ENCODE results near the gene DTYMK. TPM values are rescaled to one million over a fixed set of nuclear protein-coding genes. Genes with fewer than 3 reads are reported as not detected.

The DTYMK gene
- total and polyA plus RNA-seq, 10 of the 15 experiments (the other 5 are each of a cell fraction or from before 2014, with no cell fraction given): 7.0 to 220 (median 59.3) TPM

GRCh38 chr2:241708879-241709278 lies 22.3 kb upstream of the DTYMK start:
- DNase-seq (ENCODE audit: low read depth, low spot score) (no peak), ATAC-seq (no peak), FAIRE-seq (no peak)
- Histone ChIP-seq H3K79me2 (ENCODE audit: control insufficient read depth, insufficient read depth, low read length) (no peaks in the 10 kb centered on the region; the same call in none of the 2 replicates), H3K4me2 (ENCODE audit: control insufficient read depth, insufficient read depth) (no peak overlapping the region), H4K20me1 (ENCODE audit: control insufficient read depth, insufficient read depth) (no peaks in the 10 kb centered on the region), H3K9me3 (replicated peaks; ENCODE audit: control insufficient read depth, insufficient read depth, low read length) (peaks cover 4% of the 10 kb centered on the region; the same call in 1 of the 3 replicates), H3K4me3 (no peak overlapping the region), H3K36me3 (ENCODE audit: control insufficient read depth in 2 of 2, insufficient read depth in 2 of 2, low read length in 1 of 2) (peaks cover 11% of the 10 kb centered on the region in 2 experiments; a peak in 3 of 4 replicates), H3K9ac (ENCODE audit: control insufficient read depth, insufficient read depth, low read length) (no peak overlapping the region), H3K27ac (ENCODE audit: control insufficient read depth, insufficient read depth) (no peak overlapping the region), H3K27me3 (replicated peaks in 1 of 2; ENCODE audit: control insufficient read depth in 2 of 2, insufficient read depth in 2 of 2, low read length in 1 of 2) (no peaks in the 10 kb centered on the region), H3K4me1 (ENCODE audit: control insufficient read depth, insufficient read depth, low read length) (no peaks in the 10 kb centered on the region), H2AFZ (ENCODE audit: control insufficient read depth, low read depth, low read length) (no peak overlapping the region)
- WGBS (ENCODE audit: insufficient coverage, insufficient replicate concordance, low lambda C conversion rate, missing lambda C conversion rate): 91% methylated on average over 10 of the region's 10 CpGs
- intact Hi-C loops (cut with micrococcal nuclease; ENCODE audit: unreplicated experiment) (no loop called here), in situ Hi-C loops (cut with MboI) (no loop called here)
- TF ChIP-seq CREM (IDR thresholded peaks at IDR 0.05; ENCODE audit: low read depth) (no peak), ZBTB33 (IDR thresholded peaks at IDR 0.05) (no peak), EGR1 (IDR thresholded peaks at IDR 0.05; ENCODE audit: borderline replicate concordance in 1 of 2, low read depth in 2 of 2, low read length in 2 of 2) (no peak), MXI1 (IDR thresholded peaks at IDR 0.05; ENCODE audit: low read depth, low read length) (no peak), CUX1 (IDR thresholded peaks at IDR 0.05; ENCODE audit: insufficient replicate concordance, low read depth, low read length) (no peak), TCF12 (IDR thresholded peaks at IDR 0.05; ENCODE audit: low read depth, low read length) (no peak), POLR2AphosphoS5 (IDR thresholded peaks at IDR 0.05; ENCODE audit: low read length) (no peak), SREBF1 (IDR thresholded peaks at IDR 0.05; ENCODE audit: low read length) (no peak), MTA2 (IDR thresholded peaks at IDR 0.05; ENCODE audit: low read depth) (no peak), TCF3 (IDR thresholded peaks at IDR 0.05; ENCODE audit: borderline replicate concordance, insufficient read depth, low read depth, low read length) (no peak), PAX8 (IDR thresholded peaks at IDR 0.05) (no peak), TAF1 (IDR thresholded peaks at IDR 0.05; ENCODE audit: borderline replicate concordance, low read depth, low read length) (no peak), HSF1 (IDR thresholded peaks at IDR 0.05; ENCODE audit: low read depth, low read length) (no peak)
- no TSS peak for BruUV-seq (replicated peaks)
- ChIA-PET RAD21 (ENCODE audit: unreplicated experiment) (no interaction called here), SMC1A (ENCODE audit: uncharacterized antibody, unreplicated experiment) (no interaction called here), POLR2A (no interaction called here), CTCF (no interaction called here)

Measured in GM12878 (cell line).